Vagina (tissue), 2 donors: ENCODE results near the gene GRIK2.

ENCODE experiments used
- CTCF ChIP-seq, 3 experiments: fragments of 450-650 bp in 2 of 3; fragments of 200-600 bp in 1 of 3; sonication (generic) in 1 of 3; IDR thresholded peaks; one replicate each; pipeline ENCODE4 v1.5.1; 2017 to 2019; ENCODE audit warnings: antibody characterized with exemption in 3 of 3, mild to moderate bottlenecking in 2 of 3, moderate library complexity in 2 of 3
- POLR2A ChIP-seq, 2 donors: fragments of 450-650 bp; IDR thresholded peaks; one replicate each; pipeline ENCODE4 v1.6.1; 2017; ENCODE audit warnings: antibody characterized with exemption in 2 of 2, mild to moderate bottlenecking in 2 of 2, moderate library complexity in 2 of 2
- POLR2AphosphoS5 ChIP-seq, 2 donors: sonication (generic); formaldehyde crosslinking; IDR thresholded peaks; one replicate each; pipeline ENCODE4 v1.9.0; 2017; ENCODE audit warnings: antibody characterized with exemption in 2 of 2, mild to moderate bottlenecking in 2 of 2, low read depth in 1 of 2; ENCODE audit not compliant: insufficient read depth in 1 of 2

DNA sequence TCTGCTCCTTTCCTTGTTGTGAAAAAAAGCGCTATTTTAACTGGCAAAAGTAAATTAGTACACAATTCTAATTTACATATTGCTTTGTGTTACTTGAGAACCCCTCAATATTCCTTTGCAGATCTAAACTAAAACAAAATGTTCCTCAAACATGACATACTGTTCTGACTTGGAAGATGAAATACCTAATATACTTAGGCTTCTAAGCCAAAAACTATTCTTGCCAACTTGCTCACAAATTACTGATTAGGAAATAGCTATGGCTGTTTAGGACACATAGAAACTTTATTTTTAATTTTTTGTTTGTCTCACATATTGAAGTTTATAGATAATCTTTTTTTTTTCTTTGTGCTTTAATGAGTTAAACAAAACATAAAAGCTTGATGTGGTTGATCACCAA, 542.2 kb downstream of the GRIK2 start:
- no peak for TF ChIP-seq POLR2A (IDR thresholded peaks at IDR 0.05)
- no peak for TF ChIP-seq CTCF (IDR thresholded peaks at IDR 0.05)
- TF ChIP-seq POLR2AphosphoS5 (IDR thresholded peaks at IDR 0.05; ENCODE audit: insufficient read depth in 1 of 2, low read depth in 1 of 2): no peak
